K562 treated with DMSO at 1 percent for 4 hours (cell line): ENCODE data around the gene HHIPL1. TPM values are rescaled to one million over a fixed set of nuclear protein-coding genes. Genes with fewer than 3 reads are reported as not detected.

ENCODE experiments used
- total RNA-seq: library from RNA; unstranded; fragments of 300-600 nt; gene quantifications from 2 replicates; pipeline ENCODE4 v1.2.3, GENCODE V29; 2022; ENCODE audit not compliant: insufficient read depth

The HHIPL1 gene
- total RNA-seq = not detected in 2 replicates

DNA sequence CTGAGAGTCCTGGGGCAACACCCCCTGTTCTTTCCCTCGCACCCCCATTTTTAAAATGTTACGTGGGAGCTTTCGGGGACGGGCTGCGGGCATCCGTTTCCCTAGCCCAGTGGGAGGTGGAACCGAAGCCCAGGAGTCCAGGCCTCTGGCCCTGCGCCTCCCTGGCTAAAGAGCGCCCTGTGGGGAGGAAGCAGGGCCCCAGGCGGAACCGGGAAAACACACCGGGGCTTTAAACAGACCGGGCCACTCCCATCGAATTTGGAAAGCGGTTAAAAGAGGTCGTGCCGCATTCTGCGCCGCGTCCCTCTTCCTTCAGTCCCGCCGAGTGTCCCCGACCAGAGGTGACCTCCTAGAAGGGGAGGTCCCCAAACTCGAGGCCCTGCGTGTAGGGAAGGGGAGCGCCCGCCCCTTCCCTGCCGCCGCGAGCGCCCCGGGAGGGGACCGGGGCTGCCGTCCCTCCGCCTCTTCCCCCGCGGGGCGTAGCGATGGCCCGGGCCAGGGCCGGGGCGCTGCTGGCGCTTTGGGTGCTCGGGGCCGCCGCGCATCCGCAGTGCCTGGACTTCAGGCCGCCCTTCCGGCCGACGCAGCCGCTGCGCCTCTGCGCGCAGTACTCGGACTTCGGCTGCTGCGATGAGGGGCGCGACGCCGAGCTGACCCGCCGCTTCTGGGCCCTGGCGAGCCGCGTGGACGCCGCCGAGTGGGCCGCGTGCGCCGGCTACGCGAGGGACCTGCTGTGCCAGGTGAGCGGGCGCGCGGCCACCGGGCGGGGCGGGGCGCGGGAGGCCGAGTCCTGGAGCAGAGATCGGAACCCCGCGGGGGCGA is at the start of gene HHIPL1:
Gene HHIPL1 (plus strand): TSS at position 407 of the 822 bp plus-strand sequence. CDS start 79 bp downstream, at position 486.

DNA sequence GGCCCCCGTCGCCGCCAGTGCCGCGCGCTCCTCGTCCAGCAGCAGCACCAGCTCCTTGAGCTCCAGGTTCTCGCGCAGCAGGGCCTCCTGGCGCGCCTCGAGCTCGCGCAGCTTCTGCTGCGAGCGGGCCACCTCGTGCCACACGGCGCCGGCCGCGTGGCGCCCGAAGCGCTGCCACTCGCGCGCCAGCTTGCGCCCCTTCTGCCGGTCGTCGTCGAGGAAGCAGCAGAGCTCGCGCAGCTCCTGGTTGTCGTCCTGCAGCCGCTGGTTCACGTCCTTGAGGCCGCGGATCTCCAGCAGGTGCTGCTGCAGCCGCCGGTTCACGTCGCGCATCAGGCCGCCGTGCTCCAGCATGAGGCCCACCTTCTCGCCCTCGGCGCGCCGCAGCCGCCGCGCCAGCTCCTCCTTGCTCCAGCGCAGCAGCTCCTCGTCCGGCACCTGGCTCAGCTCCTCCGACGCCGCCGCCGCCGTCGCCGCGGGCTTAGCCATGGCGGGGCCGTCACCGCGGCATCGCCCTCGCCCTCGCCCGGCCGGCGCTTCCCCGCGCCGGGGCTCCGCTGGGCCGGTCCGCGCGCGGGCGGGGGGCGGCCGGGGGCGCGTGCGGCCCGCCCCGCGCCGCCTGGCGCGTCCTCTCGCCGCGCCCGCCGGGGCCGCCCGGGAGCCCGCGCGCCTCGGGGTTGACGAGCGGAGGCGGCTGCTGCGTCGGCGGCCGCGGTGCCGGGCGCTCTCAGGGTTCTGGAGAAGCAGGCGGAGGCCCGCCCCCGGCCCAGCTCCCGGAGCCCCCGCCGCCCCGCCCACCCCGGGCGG is 41.3 kb upstream of the HHIPL1 start, which contains the start of gene CCDC85C:
Gene CCDC85C (minus strand): TSS at position 737 of the 807 bp plus-strand sequence. CDS start 248 bp downstream, at position 489.

DNA sequence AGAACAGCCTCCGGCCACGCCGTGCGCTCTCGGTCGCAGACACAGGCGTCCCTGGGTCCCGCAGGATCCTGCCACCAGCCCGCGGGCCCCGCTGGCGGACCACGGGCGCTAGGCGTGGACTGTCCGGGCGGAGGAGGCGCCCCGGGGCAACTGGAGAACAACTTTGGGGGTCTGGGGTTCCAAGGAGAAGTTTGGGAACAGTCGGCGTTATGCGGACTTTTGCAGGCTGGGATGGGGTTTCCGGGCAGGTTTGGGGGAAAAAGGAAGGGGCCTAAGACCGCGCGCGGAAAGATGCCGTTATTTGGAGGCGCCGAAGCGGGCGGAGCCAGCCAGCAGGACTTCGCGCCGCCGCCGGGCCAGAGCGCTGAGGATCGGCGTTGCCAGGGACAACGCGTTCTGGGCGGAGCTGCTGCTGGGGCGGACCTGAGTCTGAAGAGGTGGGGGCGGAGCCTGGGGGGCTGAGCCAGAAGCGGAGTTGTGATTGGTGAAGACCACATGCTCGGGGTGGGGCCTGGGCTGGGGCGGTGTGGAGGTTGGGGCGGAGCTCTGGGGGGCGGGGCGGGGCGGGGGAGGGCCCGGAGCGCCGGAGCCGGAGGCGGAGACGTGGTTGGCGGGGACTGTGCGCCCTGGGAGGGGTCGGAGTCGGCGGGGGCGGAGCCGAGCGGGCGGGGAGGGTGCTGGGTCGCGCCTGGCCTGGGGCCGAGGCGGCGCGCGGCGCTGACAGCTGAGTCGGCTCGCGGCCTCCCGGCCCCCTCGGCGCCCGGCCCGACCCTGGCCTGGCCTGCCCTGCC is 38.9 kb downstream of the HHIPL1 start, which contains the start of gene CYP46A1:
Gene CYP46A1 (plus strand): TSS at position 680 of the 791 bp plus-strand sequence. CDS start 120 bp downstream, outside the sequence.

Other genes starting within 250 kb of the HHIPL1 start
- 24.7 and 25.9 TPM in 2 replicates for gene SETD3, start 164.3 kb upstream of the HHIPL1 start, total RNA-seq
- gene CCNK, start 163.7 kb upstream of the HHIPL1 start, total RNA-seq = 27.0 and 27.9 TPM in 2 replicates
- 4.4 and 6.1 TPM in 2 replicates for gene CCDC85C, start 40.9 kb upstream of the HHIPL1 start, total RNA-seq
- not detected in 2 replicates for gene CYP46A1, start 39.2 kb downstream of the HHIPL1 start, total RNA-seq
- 9.4 TPM in 1 of 2 replicates, not detected in the other for gene EML1, start 148.3 kb downstream of the HHIPL1 start, total RNA-seq